Mononuclear cell (primary cell): ENCODE data around the gene OSBPL2. TPM values are rescaled to one million over a fixed set of nuclear protein-coding genes. Genes with fewer than 3 reads are reported as not detected.

Source experiments
- H3K27me3 ChIP-seq: 2 replicates; pipeline ENCODE4 v1.6.0; 2011; ENCODE audit warnings: low read length, control low read depth; ENCODE audit not compliant: insufficient read depth
- H3K4me1 ChIP-seq: 2 replicates; pipeline ENCODE4 v1.5.1; 2011; ENCODE audit warnings: mild to moderate bottlenecking, low read length, control low read depth; ENCODE audit not compliant: insufficient read depth
- H3K4me3 ChIP-seq: 2 replicates; pipeline ENCODE4 v1.5.1; 2011; ENCODE audit warnings: mild to moderate bottlenecking, low read length, moderate library complexity
- H3K9me3 ChIP-seq: 2 replicates; pipeline ENCODE4 v1.5.1; 2011; ENCODE audit warnings: low read depth, mild to moderate bottlenecking, control low read depth, low read length
- total RNA-seq: library from RNA; depleted of rRNA; stranded (reverse); fragments of >200 nt; gene quantifications from one replicate; pipeline ENCODE4 v1.2.3, GENCODE V29; 2012

OSBPL2 gene
- total RNA-seq, 1 donor: 36.0 TPM

- Histone ChIP-seq H3K4me3 (no peak overlapping the region), H3K9me3 (no peaks in the 10 kb centered on the region), H3K27me3 (no peaks in the 10 kb centered on the region), H3K4me1 (no peaks in the 10 kb centered on the region)
These were observed 36.9 kb upstream of the OSBPL2 start for GRCh38 chr20:62201173-62202082.

GRCh38 chr20:62202083-62202395 lies 36.3 kb upstream of the OSBPL2 start:
- H3K9me3 ChIP-seq: no peaks in the 10 kb centered on the region
- no peak overlapping the region for H3K4me3 ChIP-seq
- no peaks in the 10 kb centered on the region for H3K4me1 ChIP-seq
- H3K27me3 ChIP-seq: no peaks in the 10 kb centered on the region

- Histone ChIP-seq H3K4me1 (no peaks in the 10 kb centered on the region), H3K4me3 (no peak overlapping the region), H3K27me3 (no peaks in the 10 kb centered on the region), H3K9me3 (no peaks in the 10 kb centered on the region)
These were observed 35.5 kb upstream of the OSBPL2 start for GRCh38 chr20:62202676-62203377.

- no peaks in the 10 kb centered on the region for H3K9me3 ChIP-seq
- H3K4me1 ChIP-seq: no peaks in the 10 kb centered on the region
- no peaks in the 10 kb centered on the region for H3K27me3 ChIP-seq
- H3K4me3 ChIP-seq: no peak overlapping the region
These were observed 34.8 kb upstream of the OSBPL2 start for GRCh38 chr20:62203378-62204030.

GRCh38 chr20:62205618-62206387 lies 32.5 kb upstream of the OSBPL2 start:
- no peaks in the 10 kb centered on the region for H3K9me3 ChIP-seq
- no peaks in the 10 kb centered on the region for H3K27me3 ChIP-seq
- H3K4me3 ChIP-seq: no peak overlapping the region
- no peaks in the 10 kb centered on the region for H3K4me1 ChIP-seq

GRCh38 chr20:62206388-62206775 lies 31.9 kb upstream of the OSBPL2 start:
- Histone ChIP-seq H3K4me1 (no peaks in the 10 kb centered on the region), H3K9me3 (no peaks in the 10 kb centered on the region), H3K27me3 (no peaks in the 10 kb centered on the region), H3K4me3 (no peak overlapping the region)

GRCh38 chr20:62208061-62208794 lies 30.1 kb upstream of the OSBPL2 start:
- H3K27me3 ChIP-seq: no peaks in the 10 kb centered on the region
- H3K4me1 ChIP-seq: no peaks in the 10 kb centered on the region
- no peaks in the 10 kb centered on the region for H3K9me3 ChIP-seq
- no peak overlapping the region for H3K4me3 ChIP-seq

- no peaks in the 10 kb centered on the region for H3K9me3 ChIP-seq
- H3K27me3 ChIP-seq: no peaks in the 10 kb centered on the region
- H3K4me1 ChIP-seq: no peaks in the 10 kb centered on the region
- H3K4me3 ChIP-seq: no peak overlapping the region
These were observed 29.2 kb upstream of the OSBPL2 start for GRCh38 chr20:62208795-62209755.

GRCh38 chr20:62209850-62210495 lies 28.3 kb upstream of the OSBPL2 start:
- Histone ChIP-seq H3K9me3 (no peaks in the 10 kb centered on the region), H3K4me3 (no peak overlapping the region), H3K27me3 (no peaks in the 10 kb centered on the region), H3K4me1 (no peaks in the 10 kb centered on the region)

GRCh38 chr20:62210496-62210855 lies 27.8 kb upstream of the OSBPL2 start:
- Histone ChIP-seq H3K27me3 (no peaks in the 10 kb centered on the region), H3K9me3 (no peaks in the 10 kb centered on the region), H3K4me3 (no peak overlapping the region), H3K4me1 (no peaks in the 10 kb centered on the region)

- no peaks in the 10 kb centered on the region for H3K27me3 ChIP-seq
- no peaks in the 10 kb centered on the region for H3K9me3 ChIP-seq
- H3K4me3 ChIP-seq: no peak overlapping the region
- H3K4me1 ChIP-seq: no peaks in the 10 kb centered on the region
These were observed 27.1 kb upstream of the OSBPL2 start for GRCh38 chr20:62211216-62211615.

GRCh38 chr20:62211769-62212288 lies 26.5 kb upstream of the OSBPL2 start:
- Histone ChIP-seq H3K9me3 (no peaks in the 10 kb centered on the region), H3K4me3 (no peak overlapping the region), H3K4me1 (no peaks in the 10 kb centered on the region), H3K27me3 (no peaks in the 10 kb centered on the region)

- Histone ChIP-seq H3K4me1 (no peaks in the 10 kb centered on the region), H3K9me3 (no peaks in the 10 kb centered on the region), H3K4me3 (no peak overlapping the region), H3K27me3 (no peaks in the 10 kb centered on the region)
These were observed 26.0 kb upstream of the OSBPL2 start for GRCh38 chr20:62212299-62212698.
